ENCODE data around the gene EIF2S3. TPM values are rescaled to one million over a fixed set of nuclear protein-coding genes. Genes with fewer than 3 reads are reported as not detected.

The EIF2S3 gene
- 105 to 214 TPM (median 140 TPM) in 5 replicates for total RNA-seq (2022; extraction: Qiagen RNA extraction; ENCODE audit: low read depth)

GRCh38 chrX:24054182-24055042 is at the start of gene EIF2S3:
Gene EIF2S3 (plus strand): TSS chrX:24054956. CDS start chrX:24054969, 13 bp downstream.

DNA sequence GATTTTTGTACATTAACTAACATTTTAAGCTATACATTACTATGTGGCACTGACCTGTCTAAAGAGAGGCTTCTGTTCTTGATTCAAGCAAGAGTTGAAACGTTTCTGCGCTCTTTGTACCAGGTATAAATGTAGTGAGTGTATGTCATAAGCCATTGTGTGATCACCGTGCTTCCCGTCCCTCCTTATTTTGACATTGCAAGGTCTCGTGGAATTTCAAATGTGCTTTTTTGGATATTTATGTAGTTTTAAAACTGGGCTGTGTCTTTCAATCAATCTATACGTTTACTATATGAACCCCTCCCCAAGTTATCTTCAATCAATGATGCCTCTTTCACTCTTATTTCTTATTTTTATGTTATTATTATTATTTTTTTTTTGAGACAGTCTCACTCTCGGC is 27.7 kb upstream of the EIF2S3 start, which contains the start of gene KLHL15:
Gene KLHL15 (minus strand): TSS at position 101 of the 400 bp plus-strand sequence. CDS start 20,493 bp downstream, outside the sequence.

Other genes with a start within 250 kb of the EIF2S3 start
- 29.5 to 37.0 TPM (median 34.0 TPM) in 5 replicates for gene APOO, start 147.0 kb upstream of the EIF2S3 start, total RNA-seq (2022; extraction: Qiagen RNA extraction; ENCODE audit: low read depth)
- 0.09 to 0.21 TPM (median 0.13 TPM) in 3 of 5 replicates, not detected in the others for gene CXorf58, start 146.9 kb upstream of the EIF2S3 start, total RNA-seq (2022; extraction: Qiagen RNA extraction; ENCODE audit: low read depth)
- gene KLHL15, start 27.8 kb upstream of the EIF2S3 start, total RNA-seq (2022; extraction: Qiagen RNA extraction; ENCODE audit: low read depth), result 2.2 to 4.8 TPM (median 4.5 TPM) in 5 replicates
- 7.0 to 12.8 TPM (median 8.9 TPM) in 5 replicates for gene ZFX, start 94.8 kb downstream of the EIF2S3 start, total RNA-seq (2022; extraction: Qiagen RNA extraction; ENCODE audit: low read depth)